Measurements from ENCODE around the gene NCOA7.
"Not testable (repeated sequence)": the region's sequence is repeated elsewhere in the genome, so short reads cannot be mapped to it uniquely, and the experiment has no call there.

NCOA7 gene

GRCh38 chr6:125802943-125803377, 12.2 kb downstream of the NCOA7 start:
- ATAC-seq = peak; percentile 31; the same call in 2 of the 3 replicates
- TF ChIP-seq ARNTL (CRISPR knock-in tag; IDR thresholded peaks at IDR 0.05; ENCODE audit: borderline replicate concordance, low read depth) = no peak
- no peak for TF ChIP-seq OSR1 (CRISPR knock-in tag; IDR thresholded peaks at IDR 0.05)
- no peak for TF ChIP-seq PPARA (CRISPR knock-in tag; IDR thresholded peaks at IDR 0.05; ENCODE audit: borderline replicate concordance)
- no peak for TF ChIP-seq ZNF8 (CRISPR knock-in tag; IDR thresholded peaks at IDR 0.05)
- no peak for TF ChIP-seq BACH2 (CRISPR knock-in tag; IDR thresholded peaks at IDR 0.05; ENCODE audit: borderline replicate concordance)
- TF ChIP-seq ZNF70 (CRISPR knock-in tag; IDR thresholded peaks at IDR 0.05) = no peak
- no peak for TF ChIP-seq GLIS3 (CRISPR knock-in tag; IDR thresholded peaks at IDR 0.05)
- TF ChIP-seq TCF4 (CRISPR knock-in tag; IDR thresholded peaks at IDR 0.05; ENCODE audit: borderline replicate concordance) = no peak
- no peak for TF ChIP-seq ZFP3 (CRISPR knock-in tag; IDR thresholded peaks at IDR 0.05)
- no peak for TF ChIP-seq ZFP30 (CRISPR knock-in tag; IDR thresholded peaks at IDR 0.05)
- TF ChIP-seq, protein P1, sequence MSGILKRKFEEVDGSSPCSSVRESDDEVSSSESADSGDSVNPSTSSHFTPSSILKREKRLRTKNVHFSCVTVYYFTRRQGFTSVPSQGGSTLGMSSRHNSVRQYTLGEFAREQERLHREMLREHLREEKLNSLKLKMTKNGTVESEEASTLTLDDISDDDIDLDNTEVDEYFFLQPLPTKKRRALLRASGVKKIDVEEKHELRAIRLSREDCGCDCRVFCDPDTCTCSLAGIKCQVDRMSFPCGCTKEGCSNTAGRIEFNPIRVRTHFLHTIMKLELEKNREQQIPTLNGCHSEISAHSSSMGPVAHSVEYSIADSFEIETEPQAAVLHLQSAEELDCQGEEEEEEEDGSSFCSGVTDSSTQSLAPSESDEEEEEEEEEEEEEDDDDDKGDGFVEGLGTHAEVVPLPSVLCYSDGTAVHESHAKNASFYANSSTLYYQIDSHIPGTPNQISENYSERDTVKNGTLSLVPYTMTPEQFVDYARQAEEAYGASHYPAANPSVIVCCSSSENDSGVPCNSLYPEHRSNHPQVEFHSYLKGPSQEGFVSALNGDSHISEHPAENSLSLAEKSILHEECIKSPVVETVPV (CRISPR knock-in tag; IDR thresholded peaks at IDR 0.05) = no peak
- TF ChIP-seq ZC3H10 (CRISPR knock-in tag; IDR thresholded peaks at IDR 0.05) = no peak

DNA sequence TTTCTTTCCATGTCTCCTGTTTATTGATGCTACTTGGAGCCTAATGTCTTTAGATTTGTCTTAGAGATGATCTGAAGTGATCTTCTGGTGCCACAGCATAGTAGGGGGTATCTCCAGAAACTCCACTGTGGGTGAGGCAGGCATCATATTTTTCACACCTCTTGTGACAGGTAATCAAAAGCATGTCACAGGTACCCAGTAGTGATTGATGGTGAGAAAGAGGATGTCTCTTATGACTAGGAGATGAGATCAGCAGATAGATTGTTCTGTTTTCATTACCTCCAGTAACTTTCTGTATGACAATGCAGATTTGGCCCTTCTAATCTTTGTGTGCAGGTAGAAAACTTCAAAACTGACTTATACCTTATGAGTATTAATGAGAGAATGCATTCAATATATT, 13.5 kb downstream of the NCOA7 start:
- no peak for ATAC-seq
- no peak for TF ChIP-seq ZFP30 (CRISPR knock-in tag; IDR thresholded peaks at IDR 0.05)
- no peak for TF ChIP-seq SNAI2 (CRISPR knock-in tag; IDR thresholded peaks at IDR 0.05)
- TF ChIP-seq, protein P1 (CRISPR knock-in tag; IDR thresholded peaks at IDR 0.05) = no peak
- TF ChIP-seq RARB (CRISPR knock-in tag; IDR thresholded peaks at IDR 0.05) = no peak
- no peak for TF ChIP-seq TCF4 (CRISPR knock-in tag; IDR thresholded peaks at IDR 0.05; ENCODE audit: borderline replicate concordance)
- no peak for TF ChIP-seq BACH2 (CRISPR knock-in tag; IDR thresholded peaks at IDR 0.05; ENCODE audit: borderline replicate concordance)
- TF ChIP-seq, protein P2, sequence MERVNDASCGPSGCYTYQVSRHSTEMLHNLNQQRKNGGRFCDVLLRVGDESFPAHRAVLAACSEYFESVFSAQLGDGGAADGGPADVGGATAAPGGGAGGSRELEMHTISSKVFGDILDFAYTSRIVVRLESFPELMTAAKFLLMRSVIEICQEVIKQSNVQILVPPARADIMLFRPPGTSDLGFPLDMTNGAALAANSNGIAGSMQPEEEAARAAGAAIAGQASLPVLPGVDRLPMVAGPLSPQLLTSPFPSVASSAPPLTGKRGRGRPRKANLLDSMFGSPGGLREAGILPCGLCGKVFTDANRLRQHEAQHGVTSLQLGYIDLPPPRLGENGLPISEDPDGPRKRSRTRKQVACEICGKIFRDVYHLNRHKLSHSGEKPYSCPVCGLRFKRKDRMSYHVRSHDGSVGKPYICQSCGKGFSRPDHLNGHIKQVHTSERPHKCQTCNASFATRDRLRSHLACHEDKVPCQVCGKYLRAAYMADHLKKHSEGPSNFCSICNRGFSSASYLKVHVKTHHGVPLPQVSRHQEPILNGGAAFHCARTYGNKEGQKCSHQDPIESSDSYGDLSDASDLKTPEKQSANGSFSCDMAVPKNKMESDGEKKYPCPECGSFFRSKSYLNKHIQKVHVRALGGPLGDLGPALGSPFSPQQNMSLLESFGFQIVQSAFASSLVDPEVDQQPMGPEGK (CRISPR knock-in tag; IDR thresholded peaks at IDR 0.05; ENCODE audit: borderline replicate concordance) = no peak
- TF ChIP-seq ISL1 (CRISPR knock-in tag; IDR thresholded peaks at IDR 0.05) = no peak
- TF ChIP-seq PPARA (CRISPR knock-in tag; IDR thresholded peaks at IDR 0.05; ENCODE audit: borderline replicate concordance) = no peak
- no peak for TF ChIP-seq CSDC2 (CRISPR knock-in tag; IDR thresholded peaks at IDR 0.05)
- no peak for TF ChIP-seq GLIS3 (CRISPR knock-in tag; IDR thresholded peaks at IDR 0.05)
- TF ChIP-seq ZC3H10 (CRISPR knock-in tag; IDR thresholded peaks at IDR 0.05) = no peak
- no peak for TF ChIP-seq CREB5 (CRISPR knock-in tag; IDR thresholded peaks at IDR 0.05; ENCODE audit: low read depth)
- TF ChIP-seq TSHZ2 (CRISPR knock-in tag; IDR thresholded peaks at IDR 0.05) = no peak
- TF ChIP-seq ZNF70 (CRISPR knock-in tag; IDR thresholded peaks at IDR 0.05) = no peak
- TF ChIP-seq ESRRG (CRISPR knock-in tag; IDR thresholded peaks at IDR 0.05) = no peak

- ATAC-seq = not testable (repeated sequence)
Observed at GRCh38 chr6:125804866-125805425, 14.2 kb downstream of the NCOA7 start.
